ENCODE measurements around the gene FNDC11. TPM values are rescaled to one million over a fixed set of nuclear protein-coding genes. Genes with fewer than 3 reads are reported as not detected.
"Not testable (repeated sequence)": the region's sequence is repeated elsewhere in the genome, so short reads cannot be mapped to it uniquely, and the experiment has no call there.

The FNDC11 gene
- total RNA-seq, 1 experiment from 2014 or later: 1.8 TPM

- DNase-seq (ENCODE audit: low read depth): no peak
Measured at GRCh38 chr20:63597651-63598478, 43.9 kb downstream of the FNDC11 start.

- no peak for DNase-seq (ENCODE audit: low read depth)
Measured at GRCh38 chr20:63598479-63599395, 44.8 kb downstream of the FNDC11 start.

- no peak for DNase-seq (ENCODE audit: low read depth)
Measured at GRCh38 chr20:63599396-63600050, 45.6 kb downstream of the FNDC11 start.

- not testable (repeated sequence) for DNase-seq (ENCODE audit: low read depth)
Measured at GRCh38 chr20:63601679-63602078, 47.7 kb downstream of the FNDC11 start.

GRCh38 chr20:63602321-63602720, 48.4 kb downstream of the FNDC11 start:
- no peak for DNase-seq (ENCODE audit: low read depth)

Other genes starting within 250 kb of the FNDC11 start
- gene CHRNA4, start 192.8 kb upstream of the FNDC11 start, total RNA-seq (2014; rRNA removed; shearing (Covaris generic)): not detected in 2 replicates
- gene KCNQ2, start 81.5 kb upstream of the FNDC11 start, total RNA-seq (2014; rRNA removed; shearing (Covaris generic)): 0.10 and 2.5 TPM in 2 replicates
- 14.1 and 17.6 TPM in 2 replicates for gene EEF1A2, start 55.1 kb upstream of the FNDC11 start, total RNA-seq (2014; rRNA removed; shearing (Covaris generic))
- gene PPDPF, start 33.4 kb upstream of the FNDC11 start, total RNA-seq (2014; rRNA removed; shearing (Covaris generic)): 140 and 185 TPM in 2 replicates
- 0.48 TPM in 1 of 2 replicates, not detected in the other for gene PTK6, start 16.8 kb upstream of the FNDC11 start, total RNA-seq (2014; rRNA removed; shearing (Covaris generic))
- gene SRMS, start 6.4 kb upstream of the FNDC11 start, total RNA-seq (2014; rRNA removed; shearing (Covaris generic)): not detected in 2 replicates
- 13.3 and 23.4 TPM in 2 replicates for gene HELZ2, start 20.1 kb downstream of the FNDC11 start, total RNA-seq (2014; rRNA removed; shearing (Covaris generic))
- gene GMEB2, start 72.9 kb downstream of the FNDC11 start, total RNA-seq (2014; rRNA removed; shearing (Covaris generic)): 7.6 and 10.0 TPM in 2 replicates
- 75.3 and 102 TPM in 2 replicates for gene STMN3, start 99.3 kb downstream of the FNDC11 start, total RNA-seq (2014; rRNA removed; shearing (Covaris generic))
- gene RTEL1, start 104.2 kb downstream of the FNDC11 start, total RNA-seq (2014; rRNA removed; shearing (Covaris generic)): 17.4 and 18.7 TPM in 2 replicates
- 0.36 and 1.1 TPM in 2 replicates for gene TNFRSF6B, start 142.5 kb downstream of the FNDC11 start, total RNA-seq (2014; rRNA removed; shearing (Covaris generic))
- 38.8 and 69.0 TPM in 2 replicates for gene ARFRP1, start 153.8 kb downstream of the FNDC11 start, total RNA-seq (2014; rRNA removed; shearing (Covaris generic))
- gene ZGPAT, start 153.9 kb downstream of the FNDC11 start, total RNA-seq (2014; rRNA removed; shearing (Covaris generic)): 8.3 and 28.5 TPM in 2 replicates
- gene LIME1, start 182.5 kb downstream of the FNDC11 start, total RNA-seq (2014; rRNA removed; shearing (Covaris generic)): 0.72 and 4.4 TPM in 2 replicates
- 29.3 and 46.9 TPM in 2 replicates for gene SLC2A4RG, start 185.6 kb downstream of the FNDC11 start, total RNA-seq (2014; rRNA removed; shearing (Covaris generic))